Astrocyte of the hippocampus (primary cell): ENCODE results near the gene LENG9.

Experiments
- DNase-seq: peaks from one replicate; pipeline ENCODE4 v3.0.0; 2011; ENCODE audit warnings: low read depth, low spot score

Gene LENG9

DNA sequence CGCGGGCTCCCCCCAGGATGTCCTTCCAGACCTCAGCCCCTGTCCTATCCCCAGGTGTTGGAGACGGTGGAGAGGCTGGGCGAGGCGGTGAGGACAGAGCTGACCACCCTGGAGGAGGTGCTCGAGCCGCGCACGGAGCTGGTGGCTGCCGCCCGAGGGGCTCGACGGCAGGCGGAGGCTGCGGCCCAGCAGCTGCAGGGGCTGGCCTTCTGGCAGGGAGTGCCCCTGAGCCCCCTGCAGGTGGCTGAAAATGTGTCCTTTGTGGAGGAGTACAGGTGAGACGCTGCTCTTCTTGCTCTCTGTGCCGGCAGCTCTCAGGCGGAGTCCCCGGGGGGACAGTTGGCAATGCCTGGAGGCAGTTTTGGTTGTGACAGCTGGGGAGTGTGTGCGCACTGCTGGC, 41.4 kb downstream of the LENG9 start:
- DNase-seq, result no peak

DNA sequence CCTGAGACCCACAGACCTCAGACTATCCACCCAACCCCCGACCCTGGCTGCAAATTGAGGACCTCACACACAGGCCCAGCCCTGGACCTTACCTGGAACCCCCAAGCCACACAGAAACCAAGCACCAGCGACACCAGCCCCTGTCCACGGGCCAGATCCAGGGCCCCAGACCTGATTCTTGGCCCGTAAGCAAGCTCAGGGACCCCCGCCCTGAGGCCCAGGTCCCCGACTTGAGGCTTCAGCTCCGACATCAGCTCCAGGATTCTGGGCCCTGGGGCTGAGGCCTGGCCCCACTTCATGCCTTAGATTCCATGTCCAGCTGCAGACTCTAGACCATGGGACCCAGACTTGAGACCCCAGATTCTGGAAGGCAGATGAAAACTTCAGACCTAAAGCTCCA, 42.1 kb downstream of the LENG9 start:
- no peak for DNase-seq

DNA sequence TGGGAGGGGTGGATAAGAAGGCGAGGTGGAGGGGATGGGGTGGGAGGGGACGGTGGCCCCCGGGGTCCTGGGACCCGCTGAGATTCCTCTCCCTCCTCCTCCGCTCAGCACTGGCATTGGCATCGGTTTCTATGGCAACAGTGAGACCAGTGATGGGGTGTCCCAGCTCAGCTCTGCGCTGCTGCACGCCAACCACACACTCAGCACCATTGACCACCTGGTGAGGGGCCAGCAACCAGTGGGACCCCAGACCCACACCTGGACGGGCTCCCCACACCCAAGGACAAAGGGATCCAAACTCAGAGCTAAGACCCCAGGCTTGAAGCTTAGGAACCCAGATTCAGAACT, 42.4 kb downstream of the LENG9 start:
- DNase-seq, result no peak

DNA sequence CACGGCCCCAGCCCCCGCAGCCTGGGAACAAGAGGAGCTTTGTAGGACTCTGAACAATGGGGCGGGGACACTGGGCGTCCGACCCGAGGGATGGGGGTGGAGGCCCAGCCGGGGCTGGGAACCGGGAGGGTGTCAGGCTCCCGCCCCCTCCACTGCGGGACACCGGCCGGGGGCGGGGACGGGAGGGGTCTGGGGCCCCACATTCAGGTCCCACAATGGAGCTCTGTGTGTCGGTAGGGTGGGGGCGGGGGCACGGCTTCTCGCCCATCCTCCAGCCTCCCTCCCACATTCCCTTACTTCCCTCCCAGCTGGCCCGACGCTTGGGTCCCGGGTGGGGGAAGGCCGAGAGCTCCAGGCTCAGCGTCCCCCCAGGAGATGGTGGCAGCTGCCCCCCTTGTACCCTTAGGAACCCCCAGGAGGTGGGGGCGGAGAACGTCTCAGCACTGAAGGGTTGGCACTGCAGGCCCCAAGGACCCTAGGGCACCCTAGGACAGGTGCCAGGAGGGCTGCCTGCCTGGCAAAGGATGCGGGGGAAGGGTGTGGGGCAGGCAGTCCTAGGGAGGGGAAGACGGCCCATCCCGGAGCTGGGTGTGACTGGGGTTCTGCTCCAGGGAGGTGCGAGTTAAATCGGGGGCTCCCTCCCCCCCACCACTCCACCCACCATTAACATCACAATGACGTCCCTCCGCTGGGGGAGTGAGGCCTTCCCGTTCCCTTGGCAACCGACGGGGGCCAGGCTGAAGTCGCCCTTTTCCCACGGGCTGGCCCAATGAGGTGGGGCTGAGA, 43.0 kb downstream of the LENG9 start:
- peak; percentile 39 for DNase-seq

DNA sequence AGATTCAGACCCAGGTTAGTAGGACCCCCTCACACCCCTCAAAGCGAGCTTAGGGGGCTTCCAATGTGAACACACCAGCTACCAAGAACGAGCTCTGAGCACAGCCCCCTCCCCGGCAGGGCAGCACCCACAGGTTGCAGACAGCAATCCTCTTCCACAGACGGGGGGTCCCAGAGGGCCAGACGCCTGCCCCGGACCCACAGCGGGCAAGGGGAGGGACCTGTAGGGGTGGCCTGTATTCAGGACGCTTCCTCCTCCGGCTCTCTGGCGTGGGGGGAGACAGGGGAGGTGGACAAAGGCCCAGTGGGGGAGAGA, 43.6 kb downstream of the LENG9 start:
- no peak for DNase-seq

DNA sequence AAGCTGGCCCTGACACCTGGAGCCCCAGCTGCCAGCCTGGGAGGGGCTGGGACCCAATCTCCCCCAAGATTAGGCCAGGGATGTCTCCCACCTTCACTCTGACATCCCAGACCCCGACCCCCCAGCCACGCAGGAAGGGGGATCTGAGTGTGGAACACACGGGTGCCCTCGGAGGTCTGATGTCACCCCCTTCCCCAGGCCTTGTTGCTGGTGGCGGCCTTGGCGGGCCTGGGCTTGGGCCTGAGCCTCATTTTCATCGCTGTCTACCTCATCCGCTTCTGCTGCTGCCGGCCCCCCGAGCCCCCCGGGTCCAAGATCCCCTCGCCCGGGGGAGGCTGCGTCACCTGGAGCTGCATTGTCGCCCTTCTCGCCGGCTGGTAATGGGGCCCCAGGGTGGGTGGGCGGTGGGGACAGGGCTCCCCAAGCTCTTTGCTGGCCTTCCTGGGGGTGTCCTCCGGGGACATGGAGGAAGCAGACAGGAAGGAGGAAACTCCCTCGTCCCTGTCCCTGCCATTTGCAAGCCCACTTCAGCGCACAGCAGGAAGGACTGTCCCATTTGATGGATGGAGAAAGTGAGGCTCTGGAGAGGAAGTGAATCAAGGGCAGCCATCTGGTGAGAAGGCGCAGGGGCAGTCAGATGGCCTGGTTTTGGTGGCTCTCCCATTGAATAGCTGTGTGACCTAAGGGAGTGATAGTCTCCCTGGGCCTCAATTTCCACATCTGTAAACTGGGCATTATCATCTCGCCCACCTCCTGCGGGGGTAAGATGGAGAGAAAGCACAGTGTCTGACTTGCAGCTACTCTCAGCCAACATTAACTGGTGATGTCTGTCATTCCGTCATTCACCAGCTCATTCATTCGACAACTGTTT, 44.4 kb downstream of the LENG9 start:
- DNase-seq, result no peak

DNA sequence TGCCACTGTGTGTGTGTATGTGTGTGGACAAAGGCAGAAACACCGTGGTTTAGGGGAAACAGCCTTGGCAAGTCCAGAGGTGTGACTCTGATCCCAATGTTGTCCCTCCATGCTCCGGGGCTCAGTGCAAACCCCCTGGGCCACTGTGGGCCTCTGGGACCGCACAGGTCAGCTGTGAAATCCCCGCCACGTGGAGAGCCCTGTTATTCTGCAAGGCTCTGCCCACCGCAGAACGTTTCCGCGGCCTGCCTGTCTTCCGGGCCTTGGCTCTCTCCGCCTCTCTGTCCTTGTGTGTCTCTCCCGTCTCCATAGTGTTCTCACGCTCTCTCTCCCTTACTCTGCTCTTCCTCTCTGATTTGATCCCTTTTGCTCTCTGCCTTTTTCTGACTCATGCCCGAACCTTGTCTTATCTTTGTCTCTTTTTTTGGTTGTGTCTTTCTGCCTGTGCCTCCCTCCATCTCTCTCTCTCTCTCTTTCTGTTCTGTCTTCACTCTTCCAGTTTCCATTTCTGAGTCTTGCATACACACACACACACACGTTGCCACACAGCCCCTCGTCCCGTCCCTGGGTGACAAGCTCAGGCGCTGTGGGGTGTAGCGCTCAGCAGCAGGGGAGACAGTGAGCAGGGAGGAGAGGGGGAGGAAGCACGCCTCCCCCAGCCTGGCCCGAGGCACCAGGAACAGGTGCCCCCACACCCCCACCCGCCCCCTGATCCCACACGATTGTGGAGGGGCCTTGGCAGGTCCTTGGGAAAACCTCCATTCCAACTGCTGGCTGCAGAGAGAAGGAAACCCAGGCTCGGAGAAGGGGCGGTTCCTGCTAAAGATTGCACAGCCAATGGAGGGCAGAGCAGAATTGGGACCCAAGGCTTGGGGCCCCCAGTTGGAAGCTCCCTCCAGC, 45.3 kb downstream of the LENG9 start:
- DNase-seq, result peak; percentile 48

DNA sequence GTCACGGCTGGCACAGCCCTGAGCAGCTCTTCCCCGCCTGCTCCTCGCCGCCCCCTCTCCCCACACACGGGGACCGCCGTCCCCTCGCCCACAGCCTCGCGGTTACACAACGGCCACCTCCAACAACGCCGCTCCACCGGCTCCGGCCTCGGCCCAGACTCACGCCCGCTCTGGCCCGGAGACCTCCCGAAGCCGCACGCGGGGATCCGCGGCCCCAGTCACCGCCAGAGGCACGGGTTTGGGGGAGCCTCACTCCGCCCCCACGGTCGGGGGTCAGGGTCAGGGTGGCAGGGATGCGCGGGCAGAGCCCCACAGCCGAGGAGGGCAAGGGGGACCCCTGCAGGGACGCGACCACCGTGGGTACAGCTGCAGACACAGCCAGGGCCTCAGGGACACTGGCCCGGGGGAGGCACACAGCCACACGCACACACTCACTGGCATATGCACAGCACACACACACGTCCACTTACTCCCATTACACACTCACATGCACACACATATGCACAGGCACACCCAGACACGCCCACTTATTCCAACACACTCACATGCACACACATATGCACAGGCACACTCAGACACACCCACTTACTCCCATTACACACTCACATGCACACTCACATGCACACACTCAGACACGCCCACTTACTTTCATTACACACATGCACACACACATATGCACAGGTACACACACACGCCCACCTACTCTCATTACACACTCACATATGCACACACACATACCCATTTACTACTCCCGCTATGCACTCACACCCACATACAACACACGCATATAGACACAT, 46.7 kb downstream of the LENG9 start:
- DNase-seq, result no peak

DNA sequence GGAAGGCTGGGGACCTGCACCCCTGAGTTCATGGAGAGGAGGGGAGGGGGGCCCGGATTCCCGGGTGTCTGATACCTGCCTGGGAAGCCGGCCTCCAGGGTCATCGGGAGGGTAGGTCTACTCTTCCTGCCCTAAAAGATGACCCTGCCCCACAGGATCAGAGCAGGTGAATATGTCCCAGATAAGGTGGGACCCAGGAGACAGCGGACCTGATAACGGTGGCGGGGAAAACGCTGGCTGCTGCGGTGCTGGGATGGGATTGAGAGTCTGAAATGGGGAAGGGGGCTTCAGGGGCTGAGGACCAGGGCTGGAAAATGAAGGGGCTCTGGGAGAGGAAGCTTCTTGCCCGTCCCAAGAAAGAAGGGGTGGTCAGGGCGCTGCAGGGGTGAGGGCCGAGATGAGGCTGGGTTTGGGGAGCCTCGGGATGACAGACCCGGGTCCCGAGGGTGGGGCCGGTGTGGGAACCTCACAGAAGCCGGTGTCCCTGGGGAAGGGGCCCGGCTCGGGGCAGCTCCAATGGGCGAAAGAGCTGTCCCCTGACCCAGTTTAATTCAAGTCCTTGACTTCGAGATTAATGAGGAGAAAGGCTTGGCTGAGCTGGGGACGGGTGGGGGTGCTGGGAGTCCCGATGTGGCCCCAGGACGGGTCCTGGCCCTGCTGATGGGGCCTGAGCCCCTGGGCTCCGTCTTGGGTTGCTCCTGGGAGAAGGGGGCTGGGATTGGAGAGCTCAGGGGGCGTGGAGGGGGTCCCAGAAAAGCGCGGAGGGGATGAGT, 47.5 kb downstream of the LENG9 start:
- no peak for DNase-seq

DNA sequence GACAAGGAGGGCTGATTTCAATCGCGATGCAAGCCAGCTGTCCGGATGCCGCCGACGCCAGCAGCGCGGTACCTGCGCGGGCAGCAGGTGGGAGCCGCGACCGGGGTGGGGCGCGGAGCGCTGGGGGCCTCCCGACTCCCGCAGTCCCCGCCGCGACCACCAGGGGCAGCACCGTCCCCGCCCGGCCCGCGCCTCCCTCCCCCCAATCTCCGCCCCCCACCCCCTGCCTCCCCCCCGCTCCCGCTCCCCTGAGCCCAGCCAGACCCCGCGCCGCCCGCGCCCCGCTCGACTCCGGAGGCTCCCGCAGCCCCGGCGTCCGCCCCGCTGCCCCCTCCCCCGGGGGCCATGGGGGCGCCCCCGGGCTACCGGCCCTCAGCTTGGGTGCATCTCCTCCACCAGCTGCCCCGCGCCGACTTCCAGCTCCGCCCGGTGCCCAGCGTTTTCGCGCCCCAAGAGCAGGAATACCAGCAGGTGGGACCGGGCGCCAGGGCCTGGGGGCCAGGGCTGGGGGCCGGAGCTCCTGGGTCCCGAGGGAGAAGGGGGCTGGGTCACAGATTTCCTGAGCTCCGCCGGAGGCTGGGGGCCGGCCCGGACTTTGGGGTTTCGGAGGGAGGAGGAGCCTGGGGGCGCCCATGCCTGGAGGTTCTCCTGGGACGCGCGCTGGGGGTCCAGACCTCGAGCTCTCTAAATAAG, 48.2 kb downstream of the LENG9 start, which contains the start of gene TTYH1:
TTYH1 (plus strand) TSS at position 257 of the 693 bp plus-strand sequence; CDS start at position 346, 89 bp downstream.
- DNase-seq, result no peak

DNA sequence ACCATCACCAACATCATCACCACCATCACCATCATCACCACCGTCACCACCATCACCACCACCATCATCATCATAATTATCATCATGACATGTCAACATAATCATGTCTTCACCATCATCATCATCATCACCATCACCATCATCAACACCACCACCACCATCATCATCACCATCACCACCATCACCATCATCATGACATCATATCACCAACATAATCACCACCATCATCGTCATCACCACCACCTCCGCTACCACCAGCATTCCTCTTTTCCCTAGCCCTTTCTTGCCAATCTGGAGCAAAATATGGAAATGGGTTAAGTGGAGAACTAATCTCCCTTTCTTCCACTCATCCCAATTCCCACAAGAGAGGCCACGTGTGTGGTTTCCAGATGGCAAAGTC, 49.4 kb downstream of the LENG9 start:
- no peak for DNase-seq

DNA sequence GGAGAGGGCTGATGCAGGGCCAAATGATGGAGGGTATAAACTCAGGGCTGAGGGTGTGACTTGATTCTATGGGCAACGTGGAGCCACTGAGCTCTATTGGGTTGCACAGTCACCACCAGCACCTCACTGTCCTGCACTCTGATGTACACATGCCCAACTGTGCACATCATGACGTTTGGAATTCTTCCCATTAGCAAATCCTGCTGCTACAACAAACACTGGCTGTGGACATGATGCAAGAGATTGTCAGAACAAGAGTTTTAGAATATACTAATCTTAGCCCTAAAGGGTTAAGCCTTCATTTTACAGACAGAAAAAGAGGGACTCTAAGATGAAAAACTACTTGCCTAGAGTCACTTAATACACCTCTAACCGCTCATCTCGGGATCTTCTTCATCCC, 50.7 kb downstream of the LENG9 start:
- no peak for DNase-seq
